Stimulated activated CD8-positive, alpha-beta memory T cell treated with anti-CD3 and anti-CD28 coated beads, Interleukin-15, amount 100 ng/mL, for 24 hours (primary cell): Measurements from ENCODE around the gene NFATC2IP.
"Not testable (repeated sequence)": the region's sequence is repeated elsewhere in the genome, so short reads cannot be mapped to it uniquely, and the experiment has no call there.

ENCODE experiments used
- DNase-seq: peaks from one replicate; pipeline ENCODE4 v3.0.0-alpha.2; 2020; ENCODE audit warnings: low read depth

The NFATC2IP gene

GRCh38 chr16:28999577-28999976, 48.8 kb downstream of the NFATC2IP start:
- DNase-seq = no peak

- no peak for DNase-seq
Measured at GRCh38 chr16:29000019-29000418, 49.3 kb downstream of the NFATC2IP start.

- DNase-seq = not testable (repeated sequence)
Measured at GRCh38 chr16:29004496-29005139, 53.9 kb downstream of the NFATC2IP start.

- DNase-seq = no peak
Measured at GRCh38 chr16:29007730-29008593, 57.2 kb downstream of the NFATC2IP start.

- DNase-seq = no peak
Measured at GRCh38 chr16:29009050-29009837, 58.5 kb downstream of the NFATC2IP start.

- no peak for DNase-seq
Measured at GRCh38 chr16:29009838-29010166, 59.1 kb downstream of the NFATC2IP start.

GRCh38 chr16:29011112-29011511, 60.4 kb downstream of the NFATC2IP start:
- DNase-seq = no peak

- DNase-seq = no peak
Measured at GRCh38 chr16:29011851-29012250, 61.1 kb downstream of the NFATC2IP start.

- DNase-seq = no peak
Measured at GRCh38 chr16:29012913-29013553, 62.3 kb downstream of the NFATC2IP start.

- DNase-seq = no peak
Measured at GRCh38 chr16:29014561-29015069, 63.9 kb downstream of the NFATC2IP start.
